ENCODE data around the gene WNT3A.
A peak's percentile ranks its signal among the peaks of the same experiment; 100 is the strongest.

The WNT3A gene

DNA sequence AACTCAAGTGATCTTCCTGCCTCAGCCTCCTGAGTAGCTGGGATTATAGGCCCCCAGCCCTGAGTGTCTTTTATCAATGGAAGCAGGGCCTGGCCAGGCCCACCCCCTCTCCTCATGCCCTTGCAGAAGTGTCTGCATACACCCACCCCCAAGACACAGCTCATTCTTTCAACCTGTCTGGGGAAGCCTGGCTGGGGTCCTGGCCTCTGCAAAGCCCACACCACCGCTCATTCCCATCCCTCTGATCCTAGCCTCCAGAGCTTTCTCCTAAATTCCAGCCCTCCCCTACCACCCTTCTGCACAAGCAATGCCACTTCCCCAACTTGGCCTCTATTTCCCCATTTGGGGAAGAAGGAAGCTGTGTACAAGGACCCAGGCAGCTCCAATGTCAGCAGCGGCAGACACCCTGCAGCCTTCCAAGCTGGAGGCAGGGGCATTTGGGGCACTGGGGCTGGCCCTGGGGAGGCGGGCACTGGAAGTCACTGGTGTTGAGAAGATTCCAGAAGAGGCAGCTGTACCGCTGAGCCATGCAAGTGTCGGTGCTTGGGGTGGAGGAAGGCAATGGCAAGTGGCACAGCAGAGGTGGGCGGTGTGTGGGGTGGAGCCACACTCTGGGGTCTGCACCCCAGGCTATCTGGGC is 42.0 kb downstream of the WNT3A start:
- no peak for DNase-seq (ENCODE audit: low spot score)

DNA sequence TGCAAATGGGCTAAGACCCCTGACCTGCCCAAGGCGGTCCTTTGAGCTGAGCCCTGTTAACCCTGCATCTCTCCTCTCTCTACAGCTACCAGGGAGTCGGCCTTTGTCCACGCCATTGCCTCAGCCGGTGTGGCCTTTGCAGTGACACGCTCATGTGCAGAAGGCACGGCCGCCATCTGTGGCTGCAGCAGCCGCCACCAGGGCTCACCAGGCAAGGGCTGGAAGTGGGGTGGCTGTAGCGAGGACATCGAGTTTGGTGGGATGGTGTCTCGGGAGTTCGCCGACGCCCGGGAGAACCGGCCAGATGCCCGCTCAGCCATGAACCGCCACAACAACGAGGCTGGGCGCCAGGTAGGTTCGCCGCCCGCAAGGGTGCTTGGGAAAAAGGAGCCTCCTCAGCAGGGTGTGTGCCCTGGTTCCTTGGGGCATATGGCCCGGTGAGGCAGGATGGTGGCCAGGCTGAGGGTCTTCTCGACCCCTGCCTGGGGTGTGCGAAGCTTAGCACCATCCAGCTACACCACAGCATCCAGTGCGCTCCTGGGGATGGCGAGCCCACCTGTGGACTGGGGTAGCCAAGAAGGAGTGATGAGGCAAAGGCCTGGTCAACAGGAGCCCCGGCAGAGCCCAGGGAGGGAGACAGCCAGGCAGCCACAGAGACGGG is 43.9 kb downstream of the WNT3A start:
- no peak for DNase-seq (ENCODE audit: low spot score)

DNA sequence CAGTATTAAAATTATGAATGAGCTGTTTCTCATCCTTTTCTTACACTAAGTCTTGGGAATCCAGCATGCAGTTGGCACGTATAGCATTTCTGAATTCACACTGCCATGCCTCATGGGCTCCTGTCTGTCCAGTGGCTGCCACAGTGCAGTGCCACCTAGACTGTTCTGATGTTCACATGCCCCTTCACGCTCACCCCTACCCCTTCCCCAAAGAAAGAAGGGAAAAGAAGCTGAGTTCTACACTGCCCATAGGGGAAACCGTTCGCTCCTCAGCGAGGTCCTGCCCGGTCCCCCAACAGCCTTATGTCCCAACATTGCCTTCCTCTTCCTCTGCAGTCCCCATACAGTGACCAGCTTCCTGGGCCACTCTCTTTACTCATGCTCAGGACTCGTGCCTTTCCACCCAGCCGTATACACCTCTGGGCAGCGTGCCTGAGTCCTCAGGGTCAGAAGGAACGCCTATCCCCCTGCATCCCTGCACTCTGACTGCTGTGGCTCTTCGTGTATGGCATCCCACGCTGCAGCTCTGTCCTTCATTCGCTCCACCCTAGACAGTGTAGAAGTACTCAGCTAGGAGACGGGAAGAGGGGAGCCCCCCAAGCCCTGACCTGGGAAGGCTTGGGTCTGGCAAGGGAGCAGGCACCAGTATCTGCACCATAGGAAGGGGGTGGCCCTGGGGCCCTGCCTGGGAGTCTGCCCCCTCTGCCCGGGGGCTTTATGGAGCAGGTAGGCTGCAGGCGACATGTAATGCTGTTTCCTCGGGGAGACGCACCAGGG is 51.6 kb downstream of the WNT3A start:
- no peak for DNase-seq (ENCODE audit: low spot score)

DNA sequence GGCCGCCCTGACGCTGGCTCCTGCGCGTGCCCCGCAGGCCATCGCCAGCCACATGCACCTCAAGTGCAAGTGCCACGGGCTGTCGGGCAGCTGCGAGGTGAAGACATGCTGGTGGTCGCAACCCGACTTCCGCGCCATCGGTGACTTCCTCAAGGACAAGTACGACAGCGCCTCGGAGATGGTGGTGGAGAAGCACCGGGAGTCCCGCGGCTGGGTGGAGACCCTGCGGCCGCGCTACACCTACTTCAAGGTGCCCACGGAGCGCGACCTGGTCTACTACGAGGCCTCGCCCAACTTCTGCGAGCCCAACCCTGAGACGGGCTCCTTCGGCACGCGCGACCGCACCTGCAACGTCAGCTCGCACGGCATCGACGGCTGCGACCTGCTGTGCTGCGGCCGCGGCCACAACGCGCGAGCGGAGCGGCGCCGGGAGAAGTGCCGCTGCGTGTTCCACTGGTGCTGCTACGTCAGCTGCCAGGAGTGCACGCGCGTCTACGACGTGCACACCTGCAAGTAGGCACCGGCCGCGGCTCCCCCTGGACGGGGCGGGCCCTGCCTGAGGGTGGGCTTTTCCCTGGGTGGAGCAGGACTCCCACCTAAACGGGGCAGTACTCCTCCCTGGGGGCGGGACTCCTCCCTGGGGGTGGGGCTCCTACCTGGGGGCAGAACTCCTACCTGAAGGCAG is 52.3 kb downstream of the WNT3A start:
- no peak for DNase-seq (ENCODE audit: low spot score)

DNA sequence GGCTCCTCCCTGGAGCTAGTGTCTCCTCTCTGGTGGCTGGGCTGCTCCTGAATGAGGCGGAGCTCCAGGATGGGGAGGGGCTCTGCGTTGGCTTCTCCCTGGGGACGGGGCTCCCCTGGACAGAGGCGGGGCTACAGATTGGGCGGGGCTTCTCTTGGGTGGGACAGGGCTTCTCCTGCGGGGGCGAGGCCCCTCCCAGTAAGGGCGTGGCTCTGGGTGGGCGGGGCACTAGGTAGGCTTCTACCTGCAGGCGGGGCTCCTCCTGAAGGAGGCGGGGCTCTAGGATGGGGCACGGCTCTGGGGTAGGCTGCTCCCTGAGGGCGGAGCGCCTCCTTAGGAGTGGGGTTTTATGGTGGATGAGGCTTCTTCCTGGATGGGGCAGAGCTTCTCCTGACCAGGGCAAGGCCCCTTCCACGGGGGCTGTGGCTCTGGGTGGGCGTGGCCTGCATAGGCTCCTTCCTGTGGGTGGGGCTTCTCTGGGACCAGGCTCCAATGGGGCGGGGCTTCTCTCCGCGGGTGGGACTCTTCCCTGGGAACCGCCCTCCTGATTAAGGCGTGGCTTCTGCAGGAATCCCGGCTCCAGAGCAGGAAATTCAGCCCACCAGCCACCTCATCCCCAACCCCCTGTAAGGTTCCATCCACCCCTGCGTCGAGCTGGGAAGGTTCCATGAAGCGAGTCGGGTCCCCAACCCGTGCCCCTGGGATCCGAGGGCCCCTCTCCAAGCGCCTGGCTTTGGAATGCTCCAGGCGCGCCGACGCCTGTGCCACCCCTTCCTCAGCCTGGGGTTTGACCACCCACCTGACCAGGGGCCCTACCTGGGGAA is 53.0 kb downstream of the WNT3A start:
- peak; percentile 92 for DNase-seq (ENCODE audit: low spot score)

DNA sequence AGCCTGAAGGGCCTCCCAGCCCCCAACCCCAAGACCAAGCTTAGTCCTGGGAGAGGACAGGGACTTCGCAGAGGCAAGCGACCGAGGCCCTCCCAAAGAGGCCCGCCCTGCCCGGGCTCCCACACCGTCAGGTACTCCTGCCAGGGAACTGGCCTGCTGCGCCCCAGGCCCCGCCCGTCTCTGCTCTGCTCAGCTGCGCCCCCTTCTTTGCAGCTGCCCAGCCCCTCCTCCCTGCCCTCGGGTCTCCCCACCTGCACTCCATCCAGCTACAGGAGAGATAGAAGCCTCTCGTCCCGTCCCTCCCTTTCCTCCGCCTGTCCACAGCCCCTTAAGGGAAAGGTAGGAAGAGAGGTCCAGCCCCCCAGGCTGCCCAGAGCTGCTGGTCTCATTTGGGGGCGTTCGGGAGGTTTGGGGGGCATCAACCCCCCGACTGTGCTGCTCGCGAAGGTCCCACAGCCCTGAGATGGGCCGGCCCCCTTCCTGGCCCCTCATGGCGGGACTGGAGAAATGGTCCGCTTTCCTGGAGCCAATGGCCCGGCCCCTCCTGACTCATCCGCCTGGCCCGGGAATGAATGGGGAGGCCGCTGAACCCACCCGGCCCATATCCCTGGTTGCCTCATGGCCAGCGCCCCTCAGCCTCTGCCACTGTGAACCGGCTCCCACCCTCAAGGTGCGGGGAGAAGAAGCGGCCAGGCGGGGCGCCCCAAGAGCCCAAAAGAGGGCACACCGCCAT is 53.8 kb downstream of the WNT3A start:
- peak; percentile 35 for DNase-seq (ENCODE audit: low spot score)

DNA sequence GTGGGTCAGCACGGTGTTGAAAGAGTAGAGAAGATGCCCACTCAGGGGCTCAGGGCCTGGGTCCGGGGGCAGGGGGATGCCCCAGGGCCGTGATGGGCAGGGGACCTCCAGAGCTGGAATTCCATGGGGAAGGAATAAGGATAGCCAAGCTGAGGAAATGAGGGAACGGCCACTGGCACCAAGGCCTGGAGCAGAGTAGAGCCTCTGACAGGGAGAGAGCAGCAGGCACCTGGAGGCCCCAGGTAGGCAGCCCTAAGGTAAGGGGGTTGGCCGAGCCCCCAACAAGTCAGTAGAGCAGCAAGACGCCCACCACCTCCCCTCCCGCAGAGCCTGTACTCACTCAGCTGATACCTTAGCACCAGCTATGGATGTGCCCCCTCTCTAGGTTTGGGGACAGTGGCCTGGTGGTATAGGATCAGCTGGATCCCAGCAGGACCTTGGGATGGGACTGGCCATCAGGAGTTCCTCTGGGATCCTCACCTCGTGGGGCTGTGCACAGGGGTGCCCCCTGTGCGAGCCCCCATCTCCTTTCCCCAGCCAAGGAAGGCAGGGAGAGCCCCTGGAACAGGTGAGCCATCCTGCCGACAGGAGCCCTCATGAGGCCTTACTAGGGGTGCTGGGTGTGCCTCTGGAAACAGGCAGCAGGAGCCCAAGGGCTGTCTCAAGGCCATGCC is 54.8 kb downstream of the WNT3A start:
- DNase-seq (ENCODE audit: low spot score) = no peak

DNA sequence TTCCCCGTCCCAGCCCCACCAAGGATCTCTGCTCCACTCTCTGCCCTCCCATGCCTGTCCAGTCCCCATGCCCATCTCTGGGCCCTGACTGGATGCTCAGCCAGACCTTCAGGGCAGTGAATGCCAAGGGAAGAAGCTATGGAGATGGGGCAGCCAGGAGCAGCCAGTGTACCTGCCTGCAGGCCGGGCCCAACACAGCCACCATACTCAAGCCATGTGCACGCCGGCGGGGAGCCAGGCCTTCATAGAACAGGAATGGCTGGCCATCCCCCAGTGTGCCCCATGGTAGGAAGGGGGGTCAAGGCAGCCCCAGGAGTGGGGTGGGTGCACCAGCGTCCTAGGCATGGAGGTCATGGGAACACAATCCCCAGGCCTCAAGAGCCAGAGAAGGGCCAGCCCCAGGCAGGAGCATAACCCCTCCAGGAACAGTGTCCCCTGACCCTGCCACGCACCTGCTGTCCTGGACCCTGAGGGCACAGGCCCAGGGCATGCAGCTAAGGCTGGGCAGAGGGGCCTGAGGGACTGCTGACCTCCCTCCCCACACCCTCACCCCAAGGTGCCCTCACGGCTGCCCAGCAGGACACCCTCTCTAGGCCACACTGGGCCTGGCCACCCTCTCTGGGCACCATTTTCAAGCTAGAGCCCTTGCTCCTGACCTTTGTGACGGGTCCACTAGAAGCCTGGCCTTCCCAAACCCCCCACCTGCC is 55.4 kb downstream of the WNT3A start:
- no peak for DNase-seq (ENCODE audit: low spot score)

DNA sequence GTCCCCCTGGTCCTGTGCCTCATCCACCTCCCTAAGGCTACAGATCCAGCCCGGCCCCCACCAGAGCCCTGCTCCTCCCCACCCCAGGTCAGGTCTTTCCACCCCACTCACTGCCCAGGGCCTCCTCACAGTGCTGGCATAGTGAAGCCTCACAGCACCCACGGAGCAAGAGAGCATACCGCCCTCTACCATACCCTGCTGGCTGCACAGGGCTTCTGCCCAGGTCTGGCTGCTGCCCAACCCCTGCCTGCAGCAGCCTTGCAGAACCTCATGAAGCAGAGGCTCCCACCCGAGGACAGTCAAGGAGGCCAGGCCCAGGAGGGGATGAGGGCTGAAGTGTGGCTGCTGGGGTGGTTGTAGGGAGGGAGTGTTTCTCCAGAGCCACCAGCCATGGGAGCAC is 56.0 kb downstream of the WNT3A start:
- no peak for DNase-seq (ENCODE audit: low spot score)

DNA sequence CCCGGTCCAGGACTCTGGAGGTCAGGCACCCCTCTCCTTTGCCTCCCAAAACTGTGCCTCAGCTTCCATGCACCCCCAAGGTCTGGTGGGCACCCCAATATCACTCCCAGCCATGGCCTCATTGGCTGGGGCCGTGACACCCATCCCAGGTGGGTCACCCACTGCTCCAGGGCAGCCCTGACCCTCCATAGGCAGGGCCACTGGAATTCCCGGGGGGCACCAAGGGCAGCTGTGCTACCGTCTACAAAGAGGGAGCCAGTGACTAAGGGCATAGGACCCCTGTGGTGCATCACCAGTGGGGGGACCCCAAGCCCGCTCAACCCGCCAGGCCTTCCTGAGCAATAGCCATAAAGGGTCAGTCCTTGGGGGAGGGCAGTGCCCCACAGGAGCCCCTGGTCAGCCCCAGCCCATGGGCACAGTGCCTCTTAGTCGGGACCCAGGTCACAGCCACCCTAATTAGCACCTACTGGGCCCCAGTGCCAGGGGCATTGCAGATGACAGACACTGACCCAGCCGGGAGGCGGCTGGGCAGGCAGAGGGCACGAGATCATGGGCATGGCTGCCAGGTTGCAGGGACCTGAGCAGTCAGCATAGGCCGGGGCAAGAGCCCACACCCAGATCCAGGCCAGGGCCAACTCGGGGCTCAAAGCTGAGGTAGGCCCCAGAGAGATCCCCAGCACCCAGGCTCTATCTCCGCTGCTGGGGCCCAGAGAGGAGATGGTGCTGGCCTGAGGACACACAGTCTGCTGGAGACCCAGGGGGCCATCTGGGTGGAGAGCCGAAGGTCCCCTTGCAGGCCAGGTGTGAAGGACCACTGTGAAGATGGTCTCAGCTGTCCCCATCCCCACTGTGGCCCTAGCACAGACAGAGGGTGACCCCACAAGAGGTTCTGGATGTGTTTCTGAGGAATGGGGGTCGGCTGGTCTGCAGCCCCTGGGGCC is 56.7 kb downstream of the WNT3A start:
- DNase-seq (ENCODE audit: low spot score) = no peak

DNA sequence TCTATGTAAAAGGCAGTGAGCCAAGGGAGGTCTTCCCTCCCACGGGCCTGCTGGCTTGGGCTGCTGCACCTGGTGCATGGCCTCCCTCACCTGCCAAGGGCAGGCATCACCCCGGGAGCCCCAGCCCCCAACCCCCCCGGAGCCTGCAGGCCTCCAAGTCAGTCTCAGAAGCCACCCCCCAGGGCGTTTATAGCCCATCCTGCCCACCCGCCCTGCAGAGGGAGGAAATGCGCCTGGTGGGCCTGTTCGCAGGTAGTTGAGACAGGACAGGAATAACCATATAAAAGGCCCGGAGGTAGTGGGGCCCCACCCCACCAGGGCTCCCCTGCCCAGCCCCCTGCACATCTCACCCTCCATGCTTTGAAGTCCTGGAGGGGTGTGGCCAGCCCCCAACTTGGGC is 57.5 kb downstream of the WNT3A start:
- no peak for DNase-seq (ENCODE audit: low spot score)

DNA sequence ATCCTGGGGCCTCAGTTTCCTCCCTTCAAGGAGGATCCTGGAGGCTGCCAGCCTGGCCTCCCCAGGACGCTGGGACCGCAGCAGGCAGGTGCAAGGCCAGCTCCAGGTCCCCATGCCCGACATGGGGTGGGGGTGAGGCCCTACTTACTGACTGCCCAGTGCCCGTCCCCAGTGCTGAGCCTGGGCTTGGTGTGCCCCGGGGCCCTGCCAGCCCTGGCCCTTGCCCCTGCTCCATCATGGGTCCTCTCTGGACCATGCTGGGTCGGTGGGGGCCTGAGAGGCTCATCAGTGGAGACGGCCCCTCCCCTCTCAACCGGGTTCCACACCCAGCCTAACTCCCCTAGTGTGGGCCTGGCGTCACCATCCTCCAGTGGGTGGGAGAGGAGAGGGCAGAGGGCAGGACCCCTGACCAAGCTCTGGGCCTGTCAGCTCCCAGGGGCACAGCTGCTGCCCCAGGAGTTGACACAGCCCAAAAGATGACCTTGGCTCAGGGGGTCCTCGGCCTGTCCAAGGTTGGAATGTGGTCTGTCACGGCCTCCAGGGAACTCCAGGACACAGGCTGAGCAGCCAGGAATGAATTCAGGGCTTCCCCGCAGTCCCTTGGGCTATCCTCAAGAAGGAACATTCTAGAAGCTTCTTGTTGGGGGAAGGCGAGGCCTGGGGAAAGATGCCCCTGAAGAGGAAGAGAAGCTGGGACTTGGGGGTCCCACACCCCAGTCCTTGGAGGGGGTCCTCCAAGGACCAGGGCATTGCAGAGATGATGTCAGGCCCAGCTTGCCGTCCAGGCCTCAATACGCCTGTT is 58.1 kb downstream of the WNT3A start:
- no peak for DNase-seq (ENCODE audit: low spot score)

DNA sequence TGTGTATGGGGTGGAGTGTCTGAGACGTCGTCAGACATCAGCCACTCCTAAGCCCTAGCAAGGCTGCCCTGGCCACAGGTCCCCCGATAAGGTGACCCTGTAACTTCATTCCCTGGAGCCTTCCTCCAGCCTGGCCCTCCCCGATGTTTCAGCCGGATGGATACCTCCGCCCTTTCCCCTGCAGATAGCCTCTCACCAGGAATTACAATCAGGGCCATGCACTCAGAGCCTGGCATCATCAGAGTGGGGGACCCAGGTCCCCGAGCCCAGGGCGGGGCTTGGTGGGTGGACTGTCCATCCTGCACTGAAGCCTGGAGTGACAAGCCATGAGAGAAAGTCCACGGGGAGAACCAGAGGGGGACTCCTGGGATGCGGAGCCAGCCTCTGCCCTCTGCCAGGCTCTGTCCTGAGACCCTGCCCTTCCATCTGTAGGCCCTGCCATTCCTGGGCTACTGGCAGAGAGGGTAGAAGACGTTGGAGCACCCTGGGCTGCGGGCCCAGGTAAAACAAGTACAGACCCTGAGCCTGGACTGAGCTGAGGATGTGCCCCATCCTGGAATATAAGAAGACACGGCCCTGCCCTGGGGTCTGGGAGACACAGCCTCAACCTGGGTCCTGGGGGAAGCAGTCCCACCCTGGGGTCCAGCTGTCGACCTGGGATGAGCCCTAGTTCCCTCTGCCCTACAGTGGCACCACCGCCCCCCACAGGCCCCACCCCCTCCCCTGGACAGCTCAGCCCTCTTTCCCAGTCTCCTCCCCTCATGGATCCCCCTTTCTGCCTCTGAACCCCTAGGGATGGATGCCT is 58.9 kb downstream of the WNT3A start:
- no peak for DNase-seq (ENCODE audit: low spot score)

DNA sequence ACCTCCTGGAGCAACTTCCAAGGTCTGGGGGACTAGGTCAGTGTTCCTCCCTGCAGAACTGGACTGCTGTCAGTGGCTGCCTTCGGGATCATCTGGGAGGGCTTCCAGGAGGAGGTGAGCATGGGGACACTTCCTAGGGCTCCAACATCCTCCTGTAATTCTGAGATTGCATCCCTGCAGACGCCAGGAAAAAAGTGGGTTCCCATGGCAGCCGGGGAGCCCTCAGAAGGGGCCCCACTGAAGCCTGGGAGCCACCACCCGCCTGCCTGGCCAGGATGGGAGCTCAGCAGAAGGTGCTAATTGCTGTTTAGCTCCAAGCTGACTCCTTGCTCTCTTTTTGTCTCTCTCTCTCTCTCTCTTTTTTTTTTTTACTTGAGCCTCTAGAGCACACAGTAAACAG is 59.6 kb downstream of the WNT3A start:
- no peak for DNase-seq (ENCODE audit: low spot score)

DNA sequence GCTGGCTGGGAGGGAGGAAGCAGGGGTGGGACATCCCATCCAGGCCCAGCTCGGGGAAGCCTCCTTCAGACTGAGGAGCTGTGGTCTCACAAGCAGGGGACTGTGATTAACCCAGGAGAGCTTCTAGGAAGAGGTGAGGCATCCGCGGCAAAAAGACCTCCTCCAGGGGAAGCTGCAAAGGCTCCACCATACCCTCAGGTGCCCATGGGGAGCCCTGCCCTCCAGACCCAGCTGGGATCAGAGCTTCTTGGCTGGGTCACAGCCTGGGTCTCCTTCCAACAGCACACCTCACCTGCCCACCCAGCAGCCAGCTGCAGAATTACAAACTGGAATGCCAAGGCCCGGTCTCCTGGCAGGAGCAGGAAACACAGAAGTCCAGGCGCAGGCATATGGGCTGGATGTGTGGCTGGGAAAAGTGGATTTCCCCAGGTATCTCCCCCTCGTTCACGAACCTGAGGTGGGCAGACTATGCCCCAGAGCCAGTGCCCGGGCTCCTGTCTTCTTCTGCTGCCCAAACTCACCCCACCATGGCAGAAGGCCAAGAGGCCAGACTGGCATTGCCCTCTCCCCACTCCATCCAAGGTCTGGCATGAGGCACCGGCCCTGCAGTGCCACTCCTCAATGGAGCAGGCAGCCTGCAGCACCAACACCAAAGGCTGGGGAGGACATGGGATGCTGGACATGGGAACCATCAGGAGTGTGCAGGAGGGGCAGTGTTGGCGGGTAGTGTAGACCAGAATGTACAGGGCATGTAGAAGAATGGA is 60.3 kb downstream of the WNT3A start:
- DNase-seq (ENCODE audit: low spot score) = no peak

DNA sequence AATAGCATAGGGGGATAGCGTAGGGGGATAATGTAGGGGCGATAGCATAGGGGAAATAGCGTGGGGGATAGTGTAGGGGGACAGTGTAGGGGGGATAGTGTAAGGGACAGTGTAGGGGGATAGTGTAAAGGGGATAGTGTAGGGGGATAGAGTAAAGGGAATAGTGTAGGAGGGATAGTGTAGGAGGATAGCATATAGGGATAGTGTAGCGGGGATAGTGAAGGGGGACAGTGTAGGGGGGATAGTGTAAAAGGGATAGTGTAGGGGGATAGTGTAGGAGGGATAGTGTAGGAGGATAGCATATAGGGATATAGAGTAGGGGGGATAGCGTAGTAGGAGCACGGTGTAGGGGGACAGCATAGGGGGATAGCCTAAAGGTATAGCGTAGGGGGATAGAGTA is 61.6 kb downstream of the WNT3A start:
- DNase-seq (ENCODE audit: low spot score) = no peak

All from NAMALWA (cell line).